Measurements from ENCODE around the gene STRBP. TPM values are rescaled to one million over a fixed set of nuclear protein-coding genes. Genes with fewer than 3 reads are reported as not detected.

Gene STRBP
- total and polyA plus RNA-seq, 2 of the 8 experiments (the other 6 are each of a cell fraction or from before 2014, with no cell fraction given) = 29.7 to 105 TPM

GRCh38 chr9:123115146-123115913 lies 153.1 kb downstream of the STRBP start:
- H2AFZ ChIP-seq (ENCODE audit: low read length) = no peak overlapping the region
- no peak for FAIRE-seq
- CTCF ChIA-PET (ENCODE audit: partially characterized antibody) = interaction anchor here (0.7 to 1.7 kb wide), 4 partner anchors 8 to 231 kb away, joined by 3 to 7 read pairs (median 4); no protein-coding TSS in a partner anchor

More at GRCh38 chr9:123115146-123115913, 153.1 kb downstream of the STRBP start:
- H3K27me3 ChIP-seq (replicated peaks in 1 of 4; ENCODE audit: control insufficient read depth in 3 of 4, extremely low read depth in 1 of 4, insufficient read depth in 3 of 4, low read length in 3 of 4) = no peaks in the 10 kb centered on the region
- H2BK15ac ChIP-seq (ENCODE audit: low read length) = no peak overlapping the region
- H3K18ac ChIP-seq (ENCODE audit: extremely low read depth, low read length) = no peak overlapping the region
- no peak overlapping the region for H3K27ac ChIP-seq (ENCODE audit: low read depth, low read length)
- no peak overlapping the region for H3K14ac ChIP-seq (ENCODE audit: insufficient read length)
- no peaks in the 10 kb centered on the region for H3K23me2 ChIP-seq (ENCODE audit: low read depth, low read length)
- H3K79me1 ChIP-seq (ENCODE audit: low read depth, low read length) = peaks cover 2% of the 10 kb centered on the region; the same call in 1 of the 2 replicates
- peaks cover 0 to 11% (median 5%) of the 10 kb centered on the region in 4 experiments; a peak in 5 of 7 replicates for H3K4me1 ChIP-seq (replicated peaks in 1 of 4; ENCODE audit: control insufficient read depth in 3 of 4, insufficient read depth in 4 of 4, low read length in 3 of 4)
- no peak overlapping the region for H2BK12ac ChIP-seq (ENCODE audit: low read depth, low read length)
- no peak overlapping the region for H3K9ac ChIP-seq (replicated peaks in 1 of 4; ENCODE audit: extremely low read depth in 1 of 4, low read depth in 3 of 4, low read length in 3 of 4)
- H2BK5ac ChIP-seq (ENCODE audit: low read depth, low read length) = no peak overlapping the region
- no peak overlapping the region for H3K4me2 ChIP-seq (ENCODE audit: insufficient read depth in 1 of 2, low read depth in 2 of 2, low read length in 2 of 2)
- WGBS, 2 experiments (ENCODE audit: extremely low coverage in 1 of 2, insufficient coverage in 1 of 2, insufficient read length in 1 of 2, insufficient replicate concordance in 2 of 2, low coverage in 1 of 2, low lambda C conversion rate in 2 of 2, missing lambda C conversion rate in 1 of 2) = 92% methylated on average over 16 of the region's 16 CpGs; no CpG with 5 or more reads in 1 of the 2 experiments
- no peak for DNase-seq (ENCODE audit: low read depth in 1 of 2, low spot score in 2 of 2)
- H4K8ac ChIP-seq (ENCODE audit: extremely low read depth, insufficient read depth, low read length) = no peak overlapping the region
- H3K4me3 ChIP-seq (ENCODE audit: extremely low read depth in 1 of 4, insufficient read depth in 2 of 4, low read depth in 3 of 4, low read length in 4 of 4) = no peak overlapping the region
- no peak overlapping the region for H3K23ac ChIP-seq (ENCODE audit: insufficient read length)
- POLR2A ChIA-PET (ENCODE audit: partially characterized antibody) = interaction anchor here (0.8 to 1.0 kb wide), 2 partner anchors 13 to 240 kb away, joined by 3 to 5 read pairs; no protein-coding TSS in a partner anchor
- no peak overlapping the region for H4K91ac ChIP-seq (replicated peaks; ENCODE audit: insufficient read length, low read length)
- H4K20me1 ChIP-seq (replicated peaks in 1 of 2; ENCODE audit: control insufficient read depth in 1 of 2, insufficient read depth in 2 of 2, low read length in 2 of 2) = peaks cover 3 to 12% of the 10 kb centered on the region in 2 experiments
- no peak overlapping the region for H2BK20ac ChIP-seq (ENCODE audit: low read length)
- no peak overlapping the region for H4K5ac ChIP-seq (ENCODE audit: insufficient read length, low read depth, low read length)
- no peak overlapping the region for H3K4ac ChIP-seq (replicated peaks; ENCODE audit: insufficient read length, low read depth, low read length)
- no peak overlapping the region for H2BK120ac ChIP-seq (replicated peaks; ENCODE audit: low read depth, low read length)
- peaks cover 0 to 12% (median 4%) of the 10 kb centered on the region in 4 experiments; a peak in 5 of 8 replicates for H3K36me3 ChIP-seq (ENCODE audit: control insufficient read depth in 2 of 4, insufficient read depth in 4 of 4, low read length in 3 of 4)
- H3K56ac ChIP-seq (replicated peaks; ENCODE audit: insufficient read length, low read depth, low read length) = no peak overlapping the region
- no peaks in the 10 kb centered on the region for H3K79me2 ChIP-seq (ENCODE audit: control insufficient read depth in 1 of 2, insufficient read depth in 2 of 2, low read length in 2 of 2)
- H2AK5ac ChIP-seq (ENCODE audit: low read depth, low read length) = no peak overlapping the region
- H3K9me3 ChIP-seq (ENCODE audit: insufficient read depth in 2 of 2, low read depth in 1 of 2, low read length in 1 of 2) = no peaks in the 10 kb centered on the region

Data from H1 (cell line).